B cell (primary cell): ENCODE results near the gene DGCR6. TPM values are rescaled to one million over a fixed set of nuclear protein-coding genes. Genes with fewer than 3 reads are reported as not detected.
"Not testable (repeated sequence)": the region's sequence is repeated elsewhere in the genome, so short reads cannot be mapped to it uniquely, and the experiment has no call there.

Experiments used
- ATAC-seq: fragments of 200-7000 bp; cut with Tn5 transposase; one replicate; pipeline ENCODE4 v1.10.0; 2021; ENCODE audit warnings: low read depth, mild to moderate bottlenecking, moderate number of reproducible peaks, moderate library complexity
- CTCF ChIA-PET: fragments of 350-600 bp; sonication (Branson Sonifier 250); formaldehyde crosslinking; loops from one replicate; lab custom pipeline; 2021; ENCODE audit warnings: antibody characterized with exemption, inconsistent platforms; lab: Charles Lee
- POLR2A ChIA-PET: fragments of 350-600 bp; sonication (Branson Sonifier 250); formaldehyde crosslinking; loops from one replicate; lab custom pipeline; 2021; ENCODE audit warnings: antibody characterized with exemption; lab: Charles Lee
- DNase-seq: peaks from one replicate; pipeline ENCODE4 v3.0.0; 2013
- H2AFZ ChIP-seq: 2 replicates; pipeline ENCODE4 v1.6.1; 2012; ENCODE audit warnings: mild to moderate bottlenecking, low read depth, low read length; ENCODE audit not compliant: insufficient read depth, poor library complexity, severe bottlenecking
- H3K27ac ChIP-seq, 2 donors: 1 replicate in 1 of 2; 2 replicates in 1 of 2; pipeline ENCODE4 v1.5.1; 2012 to 2013; ENCODE audit warnings: low read length in 2 of 2, mild to moderate bottlenecking in 2 of 2, moderate library complexity in 1 of 2
- H3K27me3 ChIP-seq, 4 experiments: fragments of 200-600 bp in 1 of 4; sonication (generic) in 1 of 4; replicated peaks in 1 of 4; 1 replicate in 2 of 4; 2 replicates in 2 of 4; pipeline versions ENCODE4 v1.6.1 to v1.7.0; 2013 to 2016; ENCODE audit warnings: low read length in 3 of 4, mild to moderate bottlenecking in 2 of 4, mixed read lengths in 1 of 4, moderate library complexity in 1 of 4; ENCODE audit not compliant: insufficient read depth in 4 of 4, control insufficient read depth in 3 of 4; ENCODE audit errors: control extremely low read depth in 1 of 4
- H3K36me3 ChIP-seq, 2 experiments: replicated peaks in 1 of 2; 1 replicate in 1 of 2; 2 replicates in 1 of 2; pipeline versions ENCODE4 v1.6.1 to v1.7.1; 2013; ENCODE audit warnings: low read length in 1 of 2; ENCODE audit not compliant: insufficient read depth in 2 of 2, control insufficient read depth in 1 of 2; ENCODE audit errors: control extremely low read depth in 1 of 2, extremely low read depth in 1 of 2
- H3K4me1 ChIP-seq, 2 donors: fragments of 200-600 bp in 1 of 2; sonication (generic) in 1 of 2; 1 replicate in 1 of 2; 2 replicates in 1 of 2; pipeline versions ENCODE4 v1.5.1 to v1.6.1; 2013 to 2017; ENCODE audit warnings: low read length in 2 of 2; ENCODE audit not compliant: control insufficient read depth in 2 of 2, insufficient read depth in 2 of 2
- H3K4me2 ChIP-seq: replicated peaks from 2 replicates; pipeline ENCODE3; 2012; ENCODE audit warnings: mild to moderate bottlenecking, low read depth, low read length; ENCODE audit not compliant: poor library complexity, severe bottlenecking
- H3K4me3 ChIP-seq, 5 experiments: fragments of 200-600 bp in 1 of 5; sonication (generic) in 1 of 5; 1 replicate in 3 of 5; 2 replicates in 2 of 5; pipeline versions ENCODE4 v1.5.1 to v1.7.0; 2011 to 2016; ENCODE audit warnings: low read length in 4 of 5, mild to moderate bottlenecking in 4 of 5, low read depth in 2 of 5, control low read depth in 1 of 5, moderate library complexity in 1 of 5; ENCODE audit not compliant: insufficient read depth in 1 of 5; ENCODE audit errors: control extremely low read depth in 1 of 5, extremely low read depth in 1 of 5
- H3K79me2 ChIP-seq: fragments of 200-600 bp; sonication (generic); one replicate; pipeline ENCODE4 v1.6.0; 2016; ENCODE audit warnings: low read length; ENCODE audit not compliant: control insufficient read depth, insufficient read depth
- H3K9ac ChIP-seq: fragments of 200-600 bp; sonication (generic); 2 replicates; pipeline ENCODE4 v1.6.1; 2017; ENCODE audit warnings: mild to moderate bottlenecking, low read length, moderate library complexity
- H3K9me3 ChIP-seq, 3 donors: one replicate each; pipeline versions ENCODE4 v1.6.1 to v1.7.1; 2013; ENCODE audit warnings: low read length in 2 of 3; ENCODE audit not compliant: control insufficient read depth in 2 of 3, insufficient read depth in 1 of 3; ENCODE audit errors: control extremely low read depth in 1 of 3
- H4K20me1 ChIP-seq: 2 replicates; pipeline ENCODE4 v1.6.0; 2012; ENCODE audit warnings: mild to moderate bottlenecking, low read length; ENCODE audit not compliant: insufficient read depth, control insufficient read depth, poor library complexity, severe bottlenecking
- H3K27ac Mint-ChIP-seq: one replicate; pipeline ENCODE4 v1.8.0; 2021; ENCODE audit warnings: mixed read lengths
- H3K27me3 Mint-ChIP-seq: one replicate; pipeline ENCODE4 v1.8.0; 2021; ENCODE audit warnings: mixed read lengths
- H3K4me1 Mint-ChIP-seq: one replicate; pipeline ENCODE4 v1.8.0; 2021; ENCODE audit warnings: mixed read lengths
- H3K4me3 Mint-ChIP-seq: one replicate; pipeline ENCODE4 v1.8.0; 2021; ENCODE audit warnings: mixed read lengths
- H3K9me3 Mint-ChIP-seq: one replicate; pipeline ENCODE4 v1.8.0; 2022; ENCODE audit warnings: mixed read lengths; ENCODE audit not compliant: insufficient read depth
- CTCF ChIP-seq: fragments of 200-600 bp; IDR thresholded peaks from one replicate; pipeline ENCODE4 v1.8.0; 2022; ENCODE audit warnings: antibody characterized with exemption, mild to moderate bottlenecking
- EZH2 ChIP-seq: IDR thresholded peaks from 2 replicates; pipeline ENCODE4 v1.6.1; 2012; ENCODE audit warnings: borderline replicate concordance, low read depth, mild to moderate bottlenecking, moderate library complexity, low read length; ENCODE audit not compliant: insufficient read depth, poor library complexity, severe bottlenecking
- WGBS: methylation state at CpG from one replicate; pipeline ENCODE4 v1.1.5; 2013; ENCODE audit warnings: missing lambda C conversion rate; ENCODE audit not compliant: insufficient coverage; 5-methylcytosine and 5-hydroxymethylcytosine counted together
- intact Hi-C: fragments of 100-400 bp; cut with micrococcal nuclease; formaldehyde crosslinking; loops from one replicate; pipeline ENCODE4 v1.10.0; 2022
- polyA plus RNA-seq: library from polyadenylated mRNA; depleted of rRNA; stranded (reverse); fragments of >200 nt; gene quantifications from 2 replicates; pipeline ENCODE4 v1.2.3, GENCODE V29; 2012
- total RNA-seq, 2 donors: library from RNA; stranded (reverse); fragments of 120-200 nt in 1 of 2; gene quantifications; 1 replicate in 1 of 2; 2 replicates in 1 of 2; pipeline versions ENCODE4 v1.2.3 to v1.2.4, GENCODE V29; 2013 to 2022

Gene DGCR6
- total and polyA plus RNA-seq, 2 donors (not counting 1 experiment from before 2014, with no cell fraction given), result 1.8 to 2.5 TPM

- Mint-ChIP-seq H3K27ac (no peak overlapping the region), H3K4me3 (no peak overlapping the region), H3K27me3 (peaks cover 28% of the 10 kb centered on the region), H3K9me3 (no peaks in the 10 kb centered on the region), H3K4me1 (no peaks in the 10 kb centered on the region)
- WGBS, result 100% methylated on average over 3 of the region's 6 CpGs
- H3K79me2 ChIP-seq, result no peaks in the 10 kb centered on the region
- H3K36me3 ChIP-seq, result no peaks in the 10 kb centered on the region
- H3K4me2 ChIP-seq, result no peak overlapping the region
- peaks cover 0 to 3% (median 0%) of the 10 kb centered on the region in 4 experiments for H3K27me3 ChIP-seq
- intact Hi-C loops, result no loop called here
- CTCF ChIA-PET, result no interaction called here
- no peak overlapping the region for H3K27ac ChIP-seq
- no peak overlapping the region for H2AFZ ChIP-seq
- no peaks in the 10 kb centered on the region for H3K4me1 ChIP-seq
- ATAC-seq (no peak), DNase-seq (no peak)
- no peaks in the 10 kb centered on the region for H3K9me3 ChIP-seq
- POLR2A ChIA-PET, result no interaction called here
- no peak overlapping the region for H3K9ac ChIP-seq
- no peaks in the 10 kb centered on the region for H4K20me1 ChIP-seq
- no peak overlapping the region for H3K4me3 ChIP-seq
- TF ChIP-seq EZH2, result no peak
- TF ChIP-seq CTCF, result no peak
Observed at GRCh38 chr22:18952022-18952421, 45.9 kb downstream of the DGCR6 start.

- H3K27ac ChIP-seq, H3K27me3 ChIP-seq, H3K4me1 Mint-ChIP-seq, intact Hi-C loops, POLR2A ChIA-PET, H3K9me3 ChIP-seq, H3K4me3 ChIP-seq, H3K4me3 Mint-ChIP-seq, H3K9me3 Mint-ChIP-seq, H2AFZ ChIP-seq, H4K20me1 ChIP-seq, H3K4me2 ChIP-seq, ATAC-seq, H3K79me2 ChIP-seq, CTCF ChIA-PET, H3K36me3 ChIP-seq, H3K27ac Mint-ChIP-seq, H3K9ac ChIP-seq, H3K4me1 ChIP-seq, DNase-seq: not testable (repeated sequence)
- H3K27me3 Mint-ChIP-seq, result peaks cover 26% of the 10 kb centered on the region
- 60% methylated on average over 4 of the region's 14 CpGs for WGBS
Observed at GRCh38 chr22:18953128-18953527, 47.0 kb downstream of the DGCR6 start.
